Body of pancreas (tissue), 4 donors: ENCODE measurements around the gene OTUD4.

Experiments
- CTCF ChIP-seq, 7 experiments: fragments of 450-650 bp in 4 of 7; fragments of 200-600 bp in 3 of 7; sonication (generic) in 3 of 7; IDR thresholded peaks; one replicate each; pipeline ENCODE4 v1.5.1; 2016 to 2019; ENCODE audit warnings: antibody characterized with exemption in 7 of 7
- POLR2A ChIP-seq, 3 donors: fragments of 450-650 bp; IDR thresholded peaks; one replicate each; pipeline ENCODE4 v1.6.1; 2016; ENCODE audit warnings: antibody characterized with exemption in 3 of 3, mild to moderate bottlenecking in 2 of 3

DNA sequence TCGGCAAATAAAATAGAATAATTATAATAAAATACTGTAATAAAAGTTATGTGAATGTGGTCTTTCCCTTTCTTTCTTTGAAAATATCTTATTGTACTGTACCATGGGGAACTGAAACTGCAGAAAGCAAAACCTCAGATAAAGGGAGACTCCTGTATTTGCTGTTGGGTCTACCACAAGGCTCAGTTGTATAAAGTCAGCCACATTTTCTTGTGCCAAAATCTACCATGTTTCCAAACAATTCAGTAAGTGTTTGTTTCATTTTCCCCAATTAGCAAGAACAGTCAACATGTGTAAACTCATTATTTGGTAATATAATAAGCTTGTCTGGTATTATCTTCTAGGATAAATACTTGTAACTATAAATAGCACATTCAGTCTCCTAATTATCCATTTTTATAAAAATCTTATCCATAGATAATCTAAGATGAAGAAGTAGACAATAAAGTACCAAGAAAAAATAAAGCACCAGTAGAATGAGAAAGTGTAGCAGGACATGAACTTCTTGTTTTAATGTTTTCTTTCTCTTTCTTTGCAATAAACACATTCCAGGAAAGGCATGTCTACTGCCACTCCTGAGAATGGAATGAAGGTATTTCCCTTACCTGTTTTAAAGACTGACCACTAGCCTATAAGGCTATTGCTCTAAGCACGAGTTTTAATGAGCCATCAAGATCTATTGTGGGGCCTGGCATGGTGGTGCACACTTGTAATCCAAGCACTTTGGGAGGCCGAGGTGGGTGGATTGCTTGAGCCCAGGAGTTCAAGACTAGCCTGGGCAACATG is 15.0 kb upstream of the OTUD4 start:
- TF ChIP-seq CTCF (IDR thresholded peaks at IDR 0.05) (no peak), POLR2A (IDR thresholded peaks at IDR 0.05) (no peak)
